ENCODE measurements around the gene TNS3.
A peak's percentile ranks its signal among the peaks of the same experiment; 100 is the strongest.

DNA sequence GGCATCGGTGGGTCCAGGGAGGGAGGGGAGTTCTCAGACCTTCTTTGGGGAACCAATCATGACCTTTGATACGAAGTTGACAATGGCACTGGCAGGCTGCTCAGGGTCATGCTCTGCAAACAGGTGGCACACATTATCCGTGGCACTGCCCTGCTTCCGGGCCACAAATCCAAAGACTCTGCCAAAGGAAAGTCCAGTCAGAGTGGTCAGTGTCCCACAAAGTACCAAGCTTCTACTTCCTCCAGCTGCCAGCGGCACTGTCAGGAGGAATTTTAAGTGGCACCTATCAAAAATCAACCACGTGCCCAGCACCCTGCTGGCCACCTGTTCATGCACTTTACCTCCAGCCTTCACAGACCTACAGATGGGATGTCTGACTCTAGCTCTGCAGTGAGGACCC lies 303.9 kb downstream of the TNS3 start:
- TF ChIP-seq, protein P1, sequence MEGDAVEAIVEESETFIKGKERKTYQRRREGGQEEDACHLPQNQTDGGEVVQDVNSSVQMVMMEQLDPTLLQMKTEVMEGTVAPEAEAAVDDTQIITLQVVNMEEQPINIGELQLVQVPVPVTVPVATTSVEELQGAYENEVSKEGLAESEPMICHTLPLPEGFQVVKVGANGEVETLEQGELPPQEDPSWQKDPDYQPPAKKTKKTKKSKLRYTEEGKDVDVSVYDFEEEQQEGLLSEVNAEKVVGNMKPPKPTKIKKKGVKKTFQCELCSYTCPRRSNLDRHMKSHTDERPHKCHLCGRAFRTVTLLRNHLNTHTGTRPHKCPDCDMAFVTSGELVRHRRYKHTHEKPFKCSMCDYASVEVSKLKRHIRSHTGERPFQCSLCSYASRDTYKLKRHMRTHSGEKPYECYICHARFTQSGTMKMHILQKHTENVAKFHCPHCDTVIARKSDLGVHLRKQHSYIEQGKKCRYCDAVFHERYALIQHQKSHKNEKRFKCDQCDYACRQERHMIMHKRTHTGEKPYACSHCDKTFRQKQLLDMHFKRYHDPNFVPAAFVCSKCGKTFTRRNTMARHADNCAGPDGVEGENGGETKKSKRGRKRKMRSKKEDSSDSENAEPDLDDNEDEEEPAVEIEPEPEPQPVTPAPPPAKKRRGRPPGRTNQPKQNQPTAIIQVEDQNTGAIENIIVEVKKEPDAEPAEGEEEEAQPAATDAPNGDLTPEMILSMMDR (IDR thresholded peaks at IDR 0.05): no peak
- TF ChIP-seq POLR2AphosphoS5 (IDR thresholded peaks at IDR 0.05; ENCODE audit: low read depth, low read length) (peak; percentile 24; the same call in 1 of the 2 replicates), SIN3A (IDR thresholded peaks at IDR 0.05; ENCODE audit: borderline replicate concordance, insufficient read depth, low read depth, low read length) (no peak), REST (IDR thresholded peaks at IDR 0.05; ENCODE audit: insufficient read depth in 1 of 2, low read depth in 2 of 2, low read length in 1 of 2) (no peak)
